Panc1 (cell line): ENCODE measurements around the gene NEK1. TPM values are rescaled to one million over a fixed set of nuclear protein-coding genes. Genes with fewer than 3 reads are reported as not detected.

ENCODE experiments used
- ATAC-seq: fragments of 200-7000 bp; cut with Tn5 transposase; 2 replicates; pipeline ENCODE4 v1.9.1; 2020; ENCODE audit warnings: mild to moderate bottlenecking, moderate library complexity
- BruUV-seq: library from RNA; stranded (reverse); fragments of 400-500 nt; replicated peaks from 2 replicates; lab custom pipeline; 2021; lab: Mats Ljungman, UMichigan
- CTCF ChIA-PET: fragments of 300-600 bp; sonication (Branson Sonifier 250); formaldehyde crosslinking; loops from one replicate; lab custom pipeline; 2022; ENCODE audit warnings: antibody characterized with exemption; lab: Charles Lee
- POLR2A ChIA-PET: fragments of 300-600 bp; sonication (Branson Sonifier 250); formaldehyde crosslinking; loops from one replicate; lab custom pipeline; 2022; ENCODE audit warnings: antibody characterized with exemption; lab: Charles Lee
- DNase-seq: peaks from one replicate; pipeline ENCODE4 v3.0.0-alpha.2; 2010; ENCODE audit warnings: low read depth, low spot score
- H3K27ac ChIP-seq: 2 replicates; pipeline ENCODE4 v1.5.1; 2011; ENCODE audit warnings: mild to moderate bottlenecking, low read length, inconsistent platforms
- H3K27me3 ChIP-seq: fragments of 200-500 bp; sonication (Bioruptor generic); 2 replicates; pipeline ENCODE4 v1.6.0; 2014; ENCODE audit warnings: low read length, inconsistent platforms; ENCODE audit not compliant: control insufficient read depth, insufficient read depth
- H3K36me3 ChIP-seq: fragments of 200-500 bp; sonication (Bioruptor generic); 2 replicates; pipeline ENCODE4 v1.5.1; 2014; ENCODE audit warnings: inconsistent platforms, mild to moderate bottlenecking, low read length, moderate library complexity; ENCODE audit not compliant: control insufficient read depth, insufficient read depth
- H3K4me1 ChIP-seq: 2 replicates; pipeline ENCODE4 v1.5.1; 2011; ENCODE audit warnings: inconsistent platforms, mild to moderate bottlenecking, low read length, moderate library complexity; ENCODE audit not compliant: control insufficient read depth, insufficient read depth
- H3K4me3 ChIP-seq, 2 experiments: 2 replicates each; pipeline ENCODE4 v1.5.1; 2011 to 2012; ENCODE audit warnings: low read depth in 2 of 2, low read length in 2 of 2, mild to moderate bottlenecking in 2 of 2, inconsistent platforms in 1 of 2, moderate library complexity in 1 of 2
- H3K9me3 ChIP-seq: fragments of 200-500 bp; sonication (Bioruptor generic); 2 replicates; pipeline ENCODE4 v1.5.1; 2014; ENCODE audit warnings: low read depth, mild to moderate bottlenecking, inconsistent platforms, low read length, moderate library complexity; ENCODE audit not compliant: control insufficient read depth, insufficient read depth
- CTCF ChIP-seq: fragments of 450-650 bp; IDR thresholded peaks from 2 replicates; pipeline ENCODE4 v1.5.1; 2017; ENCODE audit warnings: mild to moderate bottlenecking
- POLR2AphosphoS5 ChIP-seq: IDR thresholded peaks from 2 replicates; pipeline ENCODE4 v1.6.1; 2012; ENCODE audit warnings: mild to moderate bottlenecking, low read depth, low read length, moderate library complexity
- REST ChIP-seq, 2 experiments: IDR thresholded peaks; 2 replicates each; pipeline ENCODE4 v1.6.1; 2011 to 2012; ENCODE audit warnings: low read depth in 2 of 2, control low read depth in 1 of 2, low read length in 1 of 2, mild to moderate bottlenecking in 1 of 2, moderate library complexity in 1 of 2; ENCODE audit not compliant: insufficient read depth in 1 of 2
- SIN3A ChIP-seq: IDR thresholded peaks from 2 replicates; pipeline ENCODE4 v1.6.1; 2012; ENCODE audit warnings: low read depth, mild to moderate bottlenecking, low read length, moderate library complexity, borderline replicate concordance; ENCODE audit not compliant: insufficient read depth
- TCF7L2 ChIP-seq: IDR thresholded peaks from 2 replicates; pipeline ENCODE4 v1.6.1; 2011; ENCODE audit warnings: mild to moderate bottlenecking, low read depth, low read length, inconsistent platforms
- in situ Hi-C: cut with HindIII; loops from 2 replicates; pipeline ENCODE4 v1.10.0; 2016; ENCODE audit warnings: low sequenced_read_pairs, low pct_unique_long_range_greater_than_20kb
- intact Hi-C: fragments of 100-400 bp; cut with micrococcal nuclease; formaldehyde crosslinking; loops from one replicate; pipeline ENCODE4 v1.10.0; 2022; ENCODE audit not compliant: unreplicated experiment
- total RNA-seq: library from RNA; stranded (reverse); gene quantifications from one replicate; pipeline ENCODE4 v1.2.1, GENCODE V29; 2021; ENCODE audit not compliant: unreplicated experiment

Gene NEK1
- total RNA-seq, 1 experiment from 2014 or later, result 9.2 TPM

GRCh38 chr4:169377367-169377766 lies 235.0 kb downstream of the NEK1 start:
- BruUV-seq, result no TSS peak
- Histone ChIP-seq H3K9me3 (peaks cover 3% of the 10 kb centered on the region; the same call in 1 of the 2 replicates), H3K27ac (no peak overlapping the region), H3K27me3 (no peaks in the 10 kb centered on the region), H3K4me1 (no peaks in the 10 kb centered on the region), H3K36me3 (no peaks in the 10 kb centered on the region), H3K4me3 (no peak overlapping the region)
- in situ Hi-C loops, result no loop called here
- intact Hi-C loops, result no loop called here
- ChIA-PET POLR2A (no interaction called here), CTCF (no interaction called here)
- ATAC-seq (no peak), DNase-seq (no peak)
- no peak for TF ChIP-seq TCF7L2

- no TSS peak for BruUV-seq
- intact Hi-C loops (no loop called here), in situ Hi-C loops (no loop called here)
- Histone ChIP-seq H3K27ac (no peak overlapping the region), H3K9me3 (peaks cover 3% of the 10 kb centered on the region; the same call in 1 of the 2 replicates), H3K27me3 (no peaks in the 10 kb centered on the region), H3K36me3 (no peaks in the 10 kb centered on the region), H3K4me3 (no peak overlapping the region), H3K4me1 (no peaks in the 10 kb centered on the region)
- no peak for ATAC-seq
- ChIA-PET POLR2A (no interaction called here), CTCF (no interaction called here)
- DNase-seq, result no peak
- TF ChIP-seq TCF7L2, result no peak
- TF ChIP-seq REST (IDR thresholded peaks at IDR 0.05; ENCODE audit: insufficient read depth in 1 of 2, low read depth in 2 of 2, low read length in 1 of 2), result no peak
- TF ChIP-seq CTCF, result no peak
- no peak for TF ChIP-seq POLR2AphosphoS5
- no peak for TF ChIP-seq SIN3A
Observed at GRCh38 chr4:169376421-169376820, 236.0 kb downstream of the NEK1 start.

- DNase-seq (no peak), ATAC-seq (no peak)
- H3K4me1 ChIP-seq, result no peaks in the 10 kb centered on the region
- no peaks in the 10 kb centered on the region for H3K36me3 ChIP-seq
- ChIA-PET CTCF (no interaction called here), POLR2A (no interaction called here)
- no peak overlapping the region for H3K4me3 ChIP-seq
- TF ChIP-seq CTCF (no peak), TCF7L2 (no peak), REST (IDR thresholded peaks at IDR 0.05; ENCODE audit: insufficient read depth in 1 of 2, low read depth in 2 of 2, low read length in 1 of 2) (no peak), SIN3A (no peak), POLR2AphosphoS5 (no peak)
- intact Hi-C loops, result no loop called here
- H3K27me3 ChIP-seq, result no peaks in the 10 kb centered on the region
- no peak overlapping the region for H3K27ac ChIP-seq
- peaks cover 3% of the 10 kb centered on the region; the same call in 1 of the 2 replicates for H3K9me3 ChIP-seq
- no TSS peak for BruUV-seq
- in situ Hi-C loops, result no loop called here
Observed at GRCh38 chr4:169372791-169373190, 239.6 kb downstream of the NEK1 start.
